Measurements from ENCODE around the gene SLC52A1.
A peak's percentile ranks its signal among the peaks of the same experiment; 100 is the strongest.
"Not testable (repeated sequence)": the region's sequence is repeated elsewhere in the genome, so short reads cannot be mapped to it uniquely, and the experiment has no call there.

Gene SLC52A1

GRCh38 chr17:5030168-5030567 is 5.1 kb downstream of the SLC52A1 start:
- DNase-seq = not testable (repeated sequence)

GRCh38 chr17:5027916-5028315 is 7.3 kb downstream of the SLC52A1 start:
- DNase-seq = no peak

GRCh38 chr17:5027299-5027698 is 7.9 kb downstream of the SLC52A1 start:
- no peak for DNase-seq

GRCh38 chr17:5024604-5025003 is 10.6 kb downstream of the SLC52A1 start:
- DNase-seq = no peak

- DNase-seq = no peak
These were observed 11.6 kb downstream of the SLC52A1 start for GRCh38 chr17:5023588-5024147.

GRCh38 chr17:5022171-5022711 is 13.0 kb downstream of the SLC52A1 start:
- DNase-seq = no peak

- no peak for DNase-seq
These were observed 14.7 kb downstream of the SLC52A1 start for GRCh38 chr17:5020502-5021023.

- peak in 1 of 2 experiments; percentile 18 for DNase-seq
These were observed 15.7 kb downstream of the SLC52A1 start for GRCh38 chr17:5019475-5019956.

GRCh38 chr17:5014357-5014756 is 20.9 kb downstream of the SLC52A1 start:
- DNase-seq = no peak

GRCh38 chr17:5011928-5012327 is 23.3 kb downstream of the SLC52A1 start:
- no peak for DNase-seq

GRCh38 chr17:5003214-5003867 is 31.9 kb downstream of the SLC52A1 start:
- DNase-seq = no peak

GRCh38 chr17:5002121-5002788 is 33.0 kb downstream of the SLC52A1 start:
- no peak for DNase-seq

GRCh38 chr17:5000237-5000639 is 35.0 kb downstream of the SLC52A1 start:
- DNase-seq = no peak

- DNase-seq = no peak
These were observed 35.7 kb downstream of the SLC52A1 start for GRCh38 chr17:4999430-5000093.

- DNase-seq = no peak
These were observed 36.3 kb downstream of the SLC52A1 start for GRCh38 chr17:4998732-4999429.

GRCh38 chr17:4998027-4998731 is 37.0 kb downstream of the SLC52A1 start:
- peak in 1 of 2 experiments; percentile 12 for DNase-seq

- DNase-seq = peak; percentile 84 to 86
These were observed 37.8 kb downstream of the SLC52A1 start, which contains the start of the genes INCA1 and KIF1C for GRCh38 chr17:4997302-4998026. Gene INCA1, minus strand, starts transcription at chr17:4997522. Its CDS starts 3,085 bp downstream, at chr17:4994437. Gene KIF1C, plus strand, starts transcription at chr17:4997950. Its CDS starts 2,297 bp downstream, at chr17:5000247.

GRCh38 chr17:4994081-4994595 is 41.1 kb downstream of the SLC52A1 start:
- DNase-seq = no peak

GRCh38 chr17:4987767-4988567 is 47.3 kb downstream of the SLC52A1 start:
- DNase-seq = no peak

All from activated CD4-positive, alpha-beta T cell treated with anti-CD3 and anti-CD28 coated beads, Interleukin-2, amount 50 U/mL, for 4 hours (primary cell).